HG03060 (cell line): ENCODE measurements around the gene ADAMTS16.

Source experiments
- ATAC-seq: cut with Tn5 transposase; IDR thresholded peaks from one replicate; pipeline ENCODE4 v1.9.1; 2021; ENCODE audit warnings: low read depth, moderate number of reproducible peaks; ENCODE audit not compliant: unreplicated experiment

ADAMTS16 gene

GRCh38 chr5:5275211-5275610, 135.1 kb downstream of the ADAMTS16 start:
- ATAC-seq: no peak

- ATAC-seq: no peak
These were observed 136.3 kb downstream of the ADAMTS16 start for GRCh38 chr5:5276430-5276829.

GRCh38 chr5:5276951-5277517, 136.9 kb downstream of the ADAMTS16 start:
- no peak for ATAC-seq

DNA sequence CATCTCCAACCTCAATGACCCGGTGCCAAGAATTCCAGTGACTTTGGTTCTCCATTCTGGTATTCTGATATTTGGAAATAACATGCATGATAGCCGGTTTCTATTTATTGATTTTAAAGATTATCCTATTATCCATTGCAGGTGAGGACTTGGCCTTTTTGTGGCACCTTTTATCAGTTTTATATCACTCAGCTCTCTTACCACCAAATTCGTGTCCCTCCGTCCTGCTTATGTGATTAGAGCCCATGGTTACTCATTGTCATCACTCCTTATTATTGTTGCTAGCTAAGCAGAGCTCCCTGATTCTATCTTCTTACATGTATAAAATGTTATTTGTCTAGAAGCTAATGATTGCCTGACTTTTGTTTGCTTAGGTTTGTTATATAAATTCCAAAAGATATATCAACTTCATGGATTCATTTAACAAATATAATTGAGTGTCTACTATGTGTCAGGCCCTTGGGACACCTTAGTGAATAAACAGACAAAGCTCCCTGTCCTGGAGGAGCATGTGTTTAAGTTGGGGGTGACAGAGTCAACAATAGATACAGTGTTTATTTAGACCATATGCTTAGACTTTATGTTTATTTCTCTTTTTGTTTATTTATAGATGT, 138.2 kb downstream of the ADAMTS16 start:
- ATAC-seq: no peak

DNA sequence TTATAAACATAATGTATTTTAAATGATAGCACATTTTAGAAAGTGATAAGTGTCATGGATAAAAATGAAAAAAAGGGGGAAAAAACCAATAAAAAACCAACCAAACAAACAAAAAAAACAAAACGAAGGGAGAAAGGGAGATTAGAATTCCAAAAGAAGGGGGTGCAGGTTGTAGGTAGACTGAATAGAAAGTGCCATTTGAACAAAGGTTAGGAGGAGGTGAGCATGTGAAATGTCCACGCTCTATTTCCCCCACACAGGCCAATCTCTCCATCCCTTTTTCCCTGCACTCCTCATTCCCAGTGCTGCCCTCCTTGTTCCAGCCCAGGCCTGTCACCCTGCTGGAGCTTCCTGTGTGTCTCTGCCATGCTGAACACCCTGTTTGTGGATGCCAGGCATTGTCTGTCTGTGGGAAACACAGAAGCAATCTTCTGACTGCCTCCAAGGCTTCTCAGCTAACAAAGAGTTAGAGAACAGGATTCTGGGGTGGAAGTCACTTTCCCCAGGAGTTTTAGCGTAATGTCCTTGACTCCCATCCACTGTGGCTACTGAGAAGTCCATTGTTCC, 138.8 kb downstream of the ADAMTS16 start:
- ATAC-seq: no peak

DNA sequence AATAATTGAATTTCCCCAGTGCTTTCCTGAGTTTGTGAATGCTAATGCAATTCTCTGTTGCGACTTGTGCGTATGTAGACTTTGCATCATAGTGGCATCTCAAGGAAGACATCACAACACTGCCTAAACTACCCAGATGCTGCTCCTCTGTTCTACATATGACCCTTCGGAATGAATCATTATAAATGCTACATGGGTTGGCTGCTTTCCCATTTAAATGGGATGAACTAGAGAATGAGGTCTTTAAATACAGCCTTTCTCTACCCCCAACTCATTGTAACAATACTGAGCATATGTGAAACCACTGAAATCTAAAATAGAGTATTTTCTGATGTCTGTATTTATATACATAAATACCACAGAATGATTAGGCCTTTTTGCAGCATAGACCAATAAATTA, 145.8 kb downstream of the ADAMTS16 start:
- ATAC-seq: no peak

- ATAC-seq: no peak
These were observed 147.3 kb downstream of the ADAMTS16 start for GRCh38 chr5:5287419-5287818.

DNA sequence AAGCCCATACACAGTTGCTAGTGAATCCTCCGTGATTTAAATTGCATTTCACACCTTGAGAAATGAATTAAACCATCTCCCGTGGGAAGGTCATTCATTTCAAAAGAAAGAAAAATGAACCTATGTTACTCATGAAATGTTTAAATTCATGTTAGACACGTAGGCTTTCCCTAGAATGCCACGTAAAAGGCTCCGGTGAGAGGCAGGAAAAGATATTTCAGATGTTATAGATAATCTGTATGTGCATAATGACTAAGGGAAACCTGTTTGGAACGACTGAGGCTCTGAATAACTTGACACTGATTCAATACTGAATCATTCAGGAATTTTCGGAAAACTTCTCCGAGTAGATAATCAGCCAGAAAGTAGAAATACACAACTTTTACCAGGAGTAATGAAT, 148.1 kb downstream of the ADAMTS16 start:
- ATAC-seq: no peak

DNA sequence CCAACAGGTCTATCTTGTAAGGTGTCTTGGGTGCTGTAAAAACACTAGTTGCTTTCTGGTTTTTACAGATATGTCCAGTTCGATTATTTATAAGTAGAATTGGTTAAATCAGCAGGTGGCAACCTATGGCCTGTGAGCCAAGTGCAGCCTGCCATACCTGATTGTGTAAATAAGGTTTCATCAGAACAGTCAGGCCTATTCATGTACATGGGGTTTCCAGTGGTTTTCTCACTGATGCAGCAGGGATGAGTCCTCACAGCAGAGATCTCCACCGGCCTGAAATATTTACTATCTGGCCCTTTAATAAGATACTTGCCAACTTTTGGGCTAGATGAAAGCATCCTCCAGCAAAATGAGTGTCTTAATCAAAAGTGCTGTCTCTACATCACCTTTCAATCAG, 149.4 kb downstream of the ADAMTS16 start:
- ATAC-seq: no peak

- ATAC-seq: no peak
These were observed 150.7 kb downstream of the ADAMTS16 start for GRCh38 chr5:5290674-5291334.

- ATAC-seq: no peak
These were observed 151.2 kb downstream of the ADAMTS16 start for GRCh38 chr5:5291357-5291756.

DNA sequence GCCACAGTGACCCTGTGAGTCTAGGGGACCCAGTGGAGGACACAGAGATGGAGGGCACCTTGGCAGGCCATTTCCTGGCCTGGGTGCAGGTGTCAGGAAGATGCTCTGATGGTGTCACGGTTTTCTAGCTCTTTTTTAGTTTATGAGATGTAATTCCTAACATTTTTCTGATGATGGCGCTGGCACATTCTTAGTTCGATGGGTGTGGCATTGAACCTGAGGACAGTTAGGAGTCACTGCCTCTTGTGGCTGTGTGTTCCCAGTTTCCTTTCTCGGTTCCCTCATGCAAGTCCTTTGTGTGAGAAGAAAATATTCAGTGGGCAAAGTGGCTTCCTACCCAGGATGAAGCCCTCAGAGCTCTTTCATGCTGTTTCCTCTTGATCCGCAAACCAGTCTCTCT, 152.9 kb downstream of the ADAMTS16 start:
- ATAC-seq: no peak

DNA sequence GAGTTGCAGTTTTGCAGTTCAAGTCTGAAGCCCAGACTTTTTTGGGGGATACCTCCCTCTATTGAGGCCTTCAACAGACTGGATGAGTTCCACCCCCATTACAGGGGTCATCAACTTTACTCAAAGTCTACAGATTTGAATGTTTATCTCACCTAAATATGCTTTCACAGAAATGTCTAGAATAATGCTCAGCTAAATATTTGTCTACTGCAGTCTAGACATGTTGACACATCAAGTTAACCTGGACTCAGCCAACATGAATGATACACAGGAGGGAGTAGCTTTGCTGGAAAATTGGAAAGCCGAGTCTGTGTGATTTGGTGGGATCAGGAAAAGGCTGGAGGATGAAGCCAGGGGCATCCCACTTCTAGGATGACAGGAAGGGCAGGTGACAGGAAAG, 154.3 kb downstream of the ADAMTS16 start:
- no peak for ATAC-seq

DNA sequence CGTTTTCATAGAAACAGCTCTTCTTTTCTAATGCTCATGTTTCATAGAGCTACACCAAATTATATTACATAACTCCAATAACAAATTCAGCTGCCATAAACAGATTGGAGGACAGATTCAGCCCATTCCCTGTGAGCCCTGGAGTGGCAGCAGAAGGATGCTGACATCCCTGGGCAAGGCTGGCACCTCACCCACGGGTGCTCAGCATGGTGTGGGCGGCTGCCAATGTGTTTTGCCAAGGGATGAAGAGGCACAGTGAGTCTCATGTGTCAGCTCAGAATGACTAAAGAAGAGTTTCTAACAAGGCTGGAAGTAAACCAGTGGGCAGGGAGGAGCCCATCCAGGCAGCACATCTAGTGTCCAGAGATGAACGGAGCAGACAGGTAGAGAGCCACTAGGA, 155.2 kb downstream of the ADAMTS16 start:
- ATAC-seq: no peak

DNA sequence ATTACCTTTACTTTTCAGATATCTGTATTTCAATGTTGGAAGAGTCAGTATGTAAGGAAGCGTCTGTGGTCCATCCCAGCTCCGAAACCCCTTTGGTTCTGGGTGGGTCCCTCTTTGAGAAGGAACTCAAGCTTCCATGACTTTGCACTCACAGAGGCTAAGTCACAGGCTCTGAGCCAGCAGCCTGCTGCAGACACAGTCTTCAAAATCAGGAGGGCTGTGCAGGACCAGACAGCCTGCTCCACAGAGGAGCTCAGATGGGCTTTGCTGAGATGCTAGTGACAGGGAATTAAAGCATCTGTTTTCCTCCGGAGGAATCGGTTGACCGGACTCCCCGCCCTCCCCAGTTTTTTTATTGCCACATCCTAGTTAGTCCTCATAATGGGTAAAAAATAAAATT, 155.9 kb downstream of the ADAMTS16 start:
- ATAC-seq: no peak

GRCh38 chr5:5297432-5298067, 157.4 kb downstream of the ADAMTS16 start:
- no peak for ATAC-seq

- no peak for ATAC-seq
These were observed 158.0 kb downstream of the ADAMTS16 start for GRCh38 chr5:5298068-5298633.

- no peak for ATAC-seq
These were observed 158.9 kb downstream of the ADAMTS16 start for GRCh38 chr5:5298841-5299541.

- no peak for ATAC-seq
These were observed 161.0 kb downstream of the ADAMTS16 start for GRCh38 chr5:5301176-5301575.

DNA sequence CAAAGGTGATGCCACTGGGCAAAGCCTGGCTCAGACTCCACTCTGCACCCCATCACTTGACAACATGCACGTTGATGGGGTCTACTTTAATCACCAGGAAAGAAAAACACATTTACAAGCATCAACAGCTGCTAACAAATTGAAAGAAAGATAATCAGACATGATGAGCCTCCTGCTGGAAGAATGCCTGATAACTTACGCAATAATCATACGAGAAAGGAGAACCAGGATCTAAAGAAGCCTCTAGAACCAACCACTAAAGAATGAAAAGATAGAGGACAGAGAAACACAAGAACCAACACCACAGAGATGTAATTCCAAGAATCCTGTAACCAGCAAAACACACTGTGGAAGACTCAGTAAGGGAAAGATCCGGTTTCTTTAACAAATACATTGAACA, 162.1 kb downstream of the ADAMTS16 start:
- no peak for ATAC-seq
